Brain microvascular endothelial cell (primary cell): ENCODE measurements around the gene TMEM165.

ENCODE experiments used
- DNase-seq: peaks from one replicate; pipeline ENCODE4 v3.0.0-alpha.2; 2020
- H3K27ac ChIP-seq: fragments of 250-450 bp; sonication (Bioruptor Pico); 2 replicates; pipeline ENCODE4 v1.5.1; 2020; ENCODE audit warnings: mild to moderate bottlenecking, moderate library complexity
- H3K27me3 ChIP-seq: fragments of 250-450 bp; sonication (Bioruptor Pico); replicated peaks from 2 replicates; pipeline ENCODE4 v1.5.1; 2020; ENCODE audit warnings: mild to moderate bottlenecking
- H3K36me3 ChIP-seq: fragments of 250-450 bp; sonication (Bioruptor Pico); replicated peaks from 2 replicates; pipeline ENCODE4 v1.5.1; 2020; ENCODE audit warnings: mild to moderate bottlenecking
- H3K4me3 ChIP-seq: 2 replicates; pipeline ENCODE4 v1.5.1; 2011; ENCODE audit warnings: low read depth, mild to moderate bottlenecking, control low read depth, low read length, moderate library complexity
- CTCF ChIP-seq: IDR thresholded peaks from 2 replicates; pipeline ENCODE4 v1.5.1; 2011; ENCODE audit warnings: low read depth, mild to moderate bottlenecking, moderate library complexity, low read length, control low read depth, inconsistent platforms; ENCODE audit errors: missing control alignments
- in situ Hi-C: cut with HindIII; loops from 2 replicates; pipeline ENCODE4 v1.10.0; 2017; ENCODE audit warnings: low sequenced_read_pairs, low pct_ligation_motif_present

The TMEM165 gene

GRCh38 chr4:55365345-55365728 is 30.4 kb upstream of the TMEM165 start:
- in situ Hi-C loops, result no loop called here
- no peak for TF ChIP-seq CTCF

GRCh38 chr4:55366621-55367020 is 29.1 kb upstream of the TMEM165 start:
- TF ChIP-seq CTCF, result no peak
- Histone ChIP-seq H3K4me3 (no peak overlapping the region), H3K36me3 (no peaks in the 10 kb centered on the region), H3K27me3 (no peaks in the 10 kb centered on the region), H3K27ac (peak overlapping the region; percentile 53)
- in situ Hi-C loops, result no loop called here
- DNase-seq, result peak; percentile 59

More at GRCh38 chr4:55365345-55365728, 30.4 kb upstream of the TMEM165 start:
- no peak for DNase-seq
- no peaks in the 10 kb centered on the region for H3K27me3 ChIP-seq
- H3K4me3 ChIP-seq, result no peak overlapping the region
- H3K27ac ChIP-seq, result no peak overlapping the region
- H3K36me3 ChIP-seq, result no peaks in the 10 kb centered on the region

- Histone ChIP-seq H3K4me3 (no peak overlapping the region), H3K27ac (peak overlapping the region; percentile 53), H3K27me3 (no peaks in the 10 kb centered on the region), H3K36me3 (no peaks in the 10 kb centered on the region)
- DNase-seq, result peak; percentile 35
- TF ChIP-seq CTCF, result no peak
- in situ Hi-C loops, result no loop called here
Observed at GRCh38 chr4:55367084-55367722, 28.6 kb upstream of the TMEM165 start.

GRCh38 chr4:55369968-55370367 is 25.8 kb upstream of the TMEM165 start:
- no peaks in the 10 kb centered on the region for H3K27me3 ChIP-seq
- DNase-seq, result no peak
- in situ Hi-C loops, result no loop called here
- H3K4me3 ChIP-seq, result no peak overlapping the region
- no peak overlapping the region for H3K27ac ChIP-seq
- TF ChIP-seq CTCF, result no peak
- H3K36me3 ChIP-seq, result no peaks in the 10 kb centered on the region

DNA sequence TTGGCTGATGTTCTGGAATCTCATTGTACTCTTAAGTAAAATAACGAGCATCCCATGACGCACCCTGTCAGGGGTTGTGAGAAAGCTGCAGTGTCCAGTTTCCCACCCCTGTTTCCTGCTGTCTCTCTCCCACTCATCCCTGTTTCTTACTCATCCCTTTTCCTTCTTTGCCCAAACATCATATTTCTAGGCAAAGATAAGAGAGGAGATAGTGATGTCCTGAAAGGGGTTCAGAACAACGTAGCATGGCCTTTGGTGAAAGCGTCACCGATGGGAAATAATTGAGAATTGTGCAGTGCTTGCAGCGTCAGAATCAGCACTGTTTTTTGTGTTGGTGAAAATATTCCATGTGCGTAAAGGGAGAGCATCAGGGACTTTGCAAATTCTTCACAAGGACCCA is 23.5 kb upstream of the TMEM165 start:
- Histone ChIP-seq H3K36me3 (no peaks in the 10 kb centered on the region), H3K27ac (peak overlapping the region; percentile 89), H3K4me3 (no peak overlapping the region), H3K27me3 (no peaks in the 10 kb centered on the region)
- in situ Hi-C loops, result no loop called here
- no peak for TF ChIP-seq CTCF
- DNase-seq, result peak; percentile 97

DNA sequence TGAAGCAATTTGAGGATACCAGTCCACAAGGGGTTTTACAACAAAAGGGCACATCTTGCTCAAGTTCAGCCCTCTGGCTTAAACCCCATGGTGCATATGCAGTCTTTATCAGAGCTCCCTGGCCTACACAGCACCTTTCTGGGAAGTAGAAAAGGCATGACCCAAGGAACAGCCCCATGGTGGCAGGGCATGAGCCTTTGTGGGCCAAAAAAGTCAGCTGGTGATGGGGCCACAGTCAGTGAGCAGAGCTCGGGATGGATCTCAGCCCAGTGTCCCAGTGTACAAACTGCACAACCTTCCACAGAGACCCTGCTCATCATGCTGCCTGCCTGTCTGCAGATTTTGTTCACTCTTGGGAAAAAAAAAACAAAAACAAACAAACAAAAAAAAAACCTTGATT is 22.3 kb upstream of the TMEM165 start:
- no peak for TF ChIP-seq CTCF
- Histone ChIP-seq H3K27ac (no peak overlapping the region), H3K36me3 (no peaks in the 10 kb centered on the region), H3K27me3 (no peaks in the 10 kb centered on the region), H3K4me3 (no peak overlapping the region)
- DNase-seq, result no peak
- in situ Hi-C loops, result no loop called here
